ENCODE data around the gene SORBS1. TPM values are rescaled to one million over a fixed set of nuclear protein-coding genes. Genes with fewer than 3 reads are reported as not detected.

The SORBS1 gene
- total RNA-seq, 1 donor from 2014 or later, result 16.1 TPM

- Histone ChIP-seq H3K27me3 (no peaks in the 10 kb centered on the region), H2AFZ (replicated peaks) (no peak overlapping the region), H3K27ac (no peak overlapping the region), H3K4me1 (peaks cover 7% of the 10 kb centered on the region), H4K20me1 (ENCODE audit: low read depth) (no peaks in the 10 kb centered on the region), H3K36me3 (no peaks in the 10 kb centered on the region), H3K4me2 (no peak overlapping the region), H3K79me2 (ENCODE audit: low read depth) (no peaks in the 10 kb centered on the region), H3K9me3 (ENCODE audit: low read depth) (no peaks in the 10 kb centered on the region), H3K4me3 (no peak overlapping the region), H3K9ac (no peak overlapping the region), H3F3A (ENCODE audit: low read depth) (peaks cover 3% of the 10 kb centered on the region)
- peaks cover 3% of the 10 kb centered on the region for H3K27me3 Mint-ChIP-seq (ENCODE audit: insufficient read depth, low read depth)
- no peak overlapping the region for H3K27ac Mint-ChIP-seq
- no peak for TF ChIP-seq EZH2phosphoT487 (IDR thresholded peaks at IDR 0.05)
- no peak for TF ChIP-seq CTCF (IDR thresholded peaks at IDR 0.05)
- no peak for TF ChIP-seq EZH2 (IDR thresholded peaks at IDR 0.05)
- peaks cover 3% of the 10 kb centered on the region for H3K4me1 Mint-ChIP-seq
- H3K4me3 Mint-ChIP-seq, result no peak overlapping the region
- no peaks in the 10 kb centered on the region for H3K9me3 Mint-ChIP-seq
- no peak for DNase-seq (ENCODE audit: low spot score)
- H3K36me3 Mint-ChIP-seq, result no peaks in the 10 kb centered on the region
Observed at GRCh38 chr10:95359466-95359865, 201.7 kb downstream of the SORBS1 start.

- peaks cover 3% of the 10 kb centered on the region for H3K4me1 Mint-ChIP-seq
- H3K4me3 Mint-ChIP-seq, result no peak overlapping the region
- Histone ChIP-seq H3F3A (ENCODE audit: low read depth) (no peaks in the 10 kb centered on the region), H3K27me3 (no peaks in the 10 kb centered on the region), H3K4me1 (peaks cover 7% of the 10 kb centered on the region), H4K20me1 (ENCODE audit: low read depth) (no peaks in the 10 kb centered on the region), H3K9ac (no peak overlapping the region), H3K36me3 (no peaks in the 10 kb centered on the region), H3K27ac (no peak overlapping the region), H3K4me2 (peak overlapping the region; percentile 6), H2AFZ (replicated peaks) (no peak overlapping the region), H3K9me3 (ENCODE audit: low read depth) (no peaks in the 10 kb centered on the region), H3K79me2 (ENCODE audit: low read depth) (no peaks in the 10 kb centered on the region), H3K4me3 (no peak overlapping the region)
- H3K27me3 Mint-ChIP-seq (ENCODE audit: insufficient read depth, low read depth), result peaks cover 3% of the 10 kb centered on the region
- DNase-seq (ENCODE audit: low spot score), result no peak
- no peaks in the 10 kb centered on the region for H3K9me3 Mint-ChIP-seq
- H3K36me3 Mint-ChIP-seq, result no peaks in the 10 kb centered on the region
- H3K27ac Mint-ChIP-seq, result no peak overlapping the region
- no peak for TF ChIP-seq EZH2 (IDR thresholded peaks at IDR 0.05)
- TF ChIP-seq CTCF (IDR thresholded peaks at IDR 0.05), result no peak
- TF ChIP-seq EZH2phosphoT487 (IDR thresholded peaks at IDR 0.05), result no peak
Observed at GRCh38 chr10:95356190-95356955, 204.8 kb downstream of the SORBS1 start.

GRCh38 chr10:95355301-95355700 lies 205.9 kb downstream of the SORBS1 start:
- no peaks in the 10 kb centered on the region for H3K79me2 ChIP-seq (ENCODE audit: low read depth)
- H3K27me3 ChIP-seq, result no peaks in the 10 kb centered on the region
- Mint-ChIP-seq H3K4me3 (no peak overlapping the region), H3K36me3 (no peaks in the 10 kb centered on the region), H3K9me3 (no peaks in the 10 kb centered on the region), H3K4me1 (peaks cover 3% of the 10 kb centered on the region), H3K27me3 (ENCODE audit: insufficient read depth, low read depth) (peaks cover 3% of the 10 kb centered on the region), H3K27ac (no peak overlapping the region)
- no peaks in the 10 kb centered on the region for H3F3A ChIP-seq (ENCODE audit: low read depth)
- no peak for DNase-seq (ENCODE audit: low spot score)
- no peak overlapping the region for H3K9ac ChIP-seq
- no peak overlapping the region for H3K27ac ChIP-seq
- H3K4me3 ChIP-seq, result no peak overlapping the region
- no peaks in the 10 kb centered on the region for H4K20me1 ChIP-seq (ENCODE audit: low read depth)
- peaks cover 7% of the 10 kb centered on the region for H3K4me1 ChIP-seq
- H2AFZ ChIP-seq (replicated peaks), result no peak overlapping the region
- no peaks in the 10 kb centered on the region for H3K36me3 ChIP-seq
- no peak for TF ChIP-seq EZH2 (IDR thresholded peaks at IDR 0.05)
- no peak for TF ChIP-seq EZH2phosphoT487 (IDR thresholded peaks at IDR 0.05)
- no peak for TF ChIP-seq CTCF (IDR thresholded peaks at IDR 0.05)
- H3K4me2 ChIP-seq, result no peak overlapping the region
- no peaks in the 10 kb centered on the region for H3K9me3 ChIP-seq (ENCODE audit: low read depth)

All from neural progenitor cell (in vitro differentiated cells).